Psoas muscle (tissue), 8 donors: ENCODE measurements around the gene POLR3E. TPM values are rescaled to one million over a fixed set of nuclear protein-coding genes. Genes with fewer than 3 reads are reported as not detected.

ENCODE experiments used
- ATAC-seq, 4 donors: fragments of 200-7000 bp; cut with Tn5 transposase; one replicate each; pipeline ENCODE4 v1.9.1; 2020; ENCODE audit warnings: moderate library complexity in 3 of 4, mild to moderate bottlenecking in 2 of 4
- DNase-seq, 2 donors: peaks; one replicate each; pipeline ENCODE4 v3.0.0-alpha.2; 2020
- H3K27ac ChIP-seq: fragments of 200-600 bp; one replicate; pipeline ENCODE4 v1.8.0; 2022
- H3K27me3 ChIP-seq, 3 donors: fragments of 200-600 bp in 1 of 3; one replicate each; pipeline versions ENCODE4 v1.6.1 to v1.8.0; 2013 to 2022; ENCODE audit warnings: low read length in 2 of 3, mild to moderate bottlenecking in 2 of 3, moderate library complexity in 1 of 3; ENCODE audit not compliant: insufficient read depth in 3 of 3
- H3K36me3 ChIP-seq, 2 donors: fragments of 200-600 bp in 1 of 2; one replicate each; pipeline versions ENCODE4 v1.6.1 to v1.8.0; 2013 to 2022; ENCODE audit warnings: low read depth in 1 of 2, mild to moderate bottlenecking in 1 of 2, moderate library complexity in 1 of 2; ENCODE audit not compliant: insufficient read depth in 1 of 2
- H3K4me1 ChIP-seq: fragments of 200-600 bp; one replicate; pipeline ENCODE4 v1.8.0; 2022
- H3K4me3 ChIP-seq: fragments of 200-600 bp; one replicate; pipeline ENCODE4 v1.8.0; 2022; ENCODE audit warnings: mild to moderate bottlenecking
- H3K9me3 ChIP-seq: fragments of 200-600 bp; one replicate; pipeline ENCODE4 v1.8.0; 2022
- CTCF ChIP-seq: fragments of 200-600 bp; IDR thresholded peaks from one replicate; pipeline ENCODE4 v1.8.0; 2022; ENCODE audit warnings: antibody characterized with exemption
- WGBS, 3 donors: extraction: QIAGEN DNeasy Blood & Tissue Kit; methylation state at CpG; one replicate each; pipeline versions ENCODE4 v1.1.6 to v1.1.7; 2013; 5-methylcytosine and 5-hydroxymethylcytosine counted together
- intact Hi-C, 2 donors: fragments of 100-400 bp; cut with DNase I; formaldehyde crosslinking; loops; one replicate each; pipeline versions ENCODE4 v1.11.0 to v1.14.2; 2022
- polyA plus RNA-seq, 3 donors: library from polyadenylated mRNA; stranded (reverse); fragments of 200-250 nt; gene quantifications; one replicate each; pipeline ENCODE4 v1.2.3, GENCODE V29; 2013
- total RNA-seq, 4 donors: library from RNA; stranded (reverse); fragmentation: NEBNext Ultra II Directional in 2 of 4; extraction: Animal tissue kit (Norgen Biotek cat#: 25700) in 2 of 4; gene quantifications; one replicate each; pipeline versions ENCODE4 v1.2.1 to v1.2.4, GENCODE V29; 2021 to 2023
- donor health status: healthy with polysubstance abuse.
- donor health status: DM: no; HTN: no; CAD: no; lungs with moderate emphysema.
- donor health status: Bipolar disorder and iron deficiency.
- donor health status: healthy.
- donor health status: DM: yes; HTN: yes; CAD: no.
- donor health status: DM: no; HTN: no; CAD: no.
- donor health status: DM: no; HTN: no; CAD: no.
- donor health status: DM: yes; HTN: yes; CAD: no.

Gene POLR3E
- total and polyA plus RNA-seq, 7 donors = 45.6 to 119 (median 90.1) TPM

GRCh38 chr16:22293137-22294106 lies 3.8 kb upstream of the POLR3E start:
- no peaks in the 10 kb centered on the region for H3K4me1 ChIP-seq
- no peaks in the 10 kb centered on the region for H3K27me3 ChIP-seq
- H3K4me3 ChIP-seq = no peak overlapping the region
- ATAC-seq (no peak), DNase-seq (no peak)
- TF ChIP-seq CTCF = no peak
- H3K27ac ChIP-seq = no peak overlapping the region
- WGBS, 3 donors = 73 to 85% (median 74%) methylated on average over 11 of the region's 11 CpGs
- no peaks in the 10 kb centered on the region for H3K36me3 ChIP-seq
- H3K9me3 ChIP-seq = no peaks in the 10 kb centered on the region
- intact Hi-C loops = no loop called here

- H3K27me3 ChIP-seq = no peaks in the 10 kb centered on the region
- 5 to 6% (median 5%) methylated on average over 17 of the region's 17 CpGs for WGBS, 3 donors
- H3K9me3 ChIP-seq = no peaks in the 10 kb centered on the region
- no peak for TF ChIP-seq CTCF
- H3K4me3 ChIP-seq = peak overlapping the region; percentile 71
- intact Hi-C loops = loop anchor here (1.0 to 5.0 kb wide), 3 partner anchors 100 to 289 kb away; partner anchors contain the start of gene MOSMO (in 1 of the 2)
- no peak for DNase-seq
- H3K36me3 ChIP-seq = no peaks in the 10 kb centered on the region
- H3K27ac ChIP-seq = peak overlapping the region; percentile 47
- ATAC-seq = no peak
- peaks cover 14% of the 10 kb centered on the region for H3K4me1 ChIP-seq
Measured at GRCh38 chr16:22296225-22297113, 740 bp upstream of the POLR3E start.

DNA sequence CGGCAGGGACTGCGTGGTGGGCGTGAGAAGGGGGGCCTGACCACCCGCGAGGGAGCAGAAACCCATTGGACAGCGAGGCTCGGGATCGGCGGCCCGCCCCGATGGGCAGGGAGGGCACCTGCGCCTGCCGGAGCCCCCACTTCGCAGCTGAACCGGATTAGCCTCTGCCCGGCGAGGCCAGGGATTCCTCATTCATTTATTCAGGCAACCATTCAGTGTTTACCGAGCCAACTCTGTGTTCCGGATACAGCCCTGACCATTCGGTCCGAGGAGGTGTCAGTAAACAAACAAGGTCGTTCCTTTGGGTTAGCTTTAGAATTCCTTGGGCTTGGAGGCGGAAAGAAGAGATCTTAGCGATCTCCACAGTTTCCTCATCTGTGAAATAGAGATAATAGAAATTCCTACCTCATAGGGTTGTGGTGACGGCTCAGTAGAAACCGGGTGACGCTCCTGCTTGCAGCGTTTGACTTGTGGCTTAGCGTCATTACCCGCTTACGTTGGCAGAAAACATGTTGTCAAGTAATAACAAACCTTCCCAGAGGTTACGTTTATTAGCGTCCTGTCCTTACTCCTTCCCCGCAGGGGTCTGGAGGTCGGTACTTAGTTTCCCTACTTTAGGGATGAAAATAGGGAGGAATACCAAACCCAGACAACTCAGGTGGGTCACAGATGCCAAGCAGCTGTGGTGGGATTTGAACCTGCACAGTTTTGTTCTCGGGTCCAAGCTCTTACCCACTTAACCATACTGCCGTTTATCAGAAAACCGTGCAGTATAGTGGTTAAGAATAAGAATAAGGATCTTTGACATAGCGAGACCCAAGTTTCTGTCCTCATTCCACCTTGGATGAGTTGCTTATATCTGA lies 893 bp downstream of the POLR3E start:
- peak; percentile 65 to 82 for DNase-seq

More for the DNA sequence above, 893 bp downstream of the POLR3E start:
- Histone ChIP-seq H3K36me3 (peaks cover 0 to 14% of the 10 kb centered on the region in 2 donors), H3K4me3 (peak overlapping the region; percentile 71), H3K27ac (peak overlapping the region; percentile 96), H3K9me3 (no peaks in the 10 kb centered on the region), H3K4me1 (peaks cover 14% of the 10 kb centered on the region), H3K27me3 (no peaks in the 10 kb centered on the region)
- ATAC-seq = peak; percentile 59 to 63 (median 62)
- intact Hi-C loops = loop anchor here (1.0 to 5.0 kb wide), 3 partner anchors 102 to 291 kb away; partner anchors contain the start of gene MOSMO (in 1 of the 2)
- no peak for TF ChIP-seq CTCF
- 0 to 1% (median 0%) methylated on average over 39 of the region's 39 CpGs for WGBS, 3 donors
